Hindlimb muscle (tissue), 1 donor: ENCODE data around the gene RNF212. TPM values are rescaled to one million over a fixed set of nuclear protein-coding genes. Genes with fewer than 3 reads are reported as not detected.
A peak's percentile ranks its signal among the peaks of the same experiment; 100 is the strongest.

Source experiments
- DNase-seq: peaks from one replicate; pipeline ENCODE4 v3.0.0-alpha.2; 2013
- polyA plus RNA-seq: library from polyadenylated mRNA; unstranded; fragments of 120-200 nt; gene quantifications from one replicate; pipeline ENCODE4 v1.2.1, GENCODE V29; 2013; ENCODE audit not compliant: insufficient read length

Gene RNF212
- polyA plus RNA-seq, 1 donor: 3.6 TPM

DNA sequence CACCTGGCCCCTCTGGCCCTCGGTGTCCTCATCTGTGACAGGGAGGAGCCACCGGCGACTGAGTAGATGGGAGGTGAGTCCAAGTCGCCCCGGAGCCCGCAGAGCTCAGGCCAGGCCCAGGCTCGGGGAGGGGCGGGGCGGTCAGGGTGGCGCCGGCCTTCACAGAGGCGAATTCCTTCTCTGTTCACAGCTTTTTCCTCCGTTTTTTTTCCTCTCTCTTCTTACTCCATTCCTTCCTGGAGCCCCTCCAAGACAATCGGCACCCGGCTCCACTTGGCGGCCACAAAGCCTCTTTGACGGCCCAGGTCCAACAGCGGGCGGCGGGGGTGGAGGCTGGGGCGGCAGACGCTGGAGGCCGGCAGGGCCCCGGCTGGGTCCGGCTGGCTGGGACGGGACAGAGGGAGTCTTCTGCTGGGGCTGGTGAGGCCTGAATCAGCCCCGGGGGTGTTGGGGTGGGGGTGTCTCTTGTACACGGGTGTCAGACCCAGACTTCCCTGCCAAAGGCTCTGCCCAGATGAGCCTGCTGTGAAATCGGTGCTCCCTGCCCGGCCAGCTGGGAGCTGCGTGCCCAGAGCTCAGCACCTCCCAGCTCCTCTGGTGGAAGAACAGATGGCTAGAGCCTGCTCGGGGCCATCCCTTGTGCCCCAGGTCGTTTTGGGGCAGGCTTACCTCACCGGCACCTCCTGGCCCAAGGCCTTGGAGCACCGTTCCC is 79.4 kb downstream of the RNF212 start:
- DNase-seq: peak; percentile 76

DNA sequence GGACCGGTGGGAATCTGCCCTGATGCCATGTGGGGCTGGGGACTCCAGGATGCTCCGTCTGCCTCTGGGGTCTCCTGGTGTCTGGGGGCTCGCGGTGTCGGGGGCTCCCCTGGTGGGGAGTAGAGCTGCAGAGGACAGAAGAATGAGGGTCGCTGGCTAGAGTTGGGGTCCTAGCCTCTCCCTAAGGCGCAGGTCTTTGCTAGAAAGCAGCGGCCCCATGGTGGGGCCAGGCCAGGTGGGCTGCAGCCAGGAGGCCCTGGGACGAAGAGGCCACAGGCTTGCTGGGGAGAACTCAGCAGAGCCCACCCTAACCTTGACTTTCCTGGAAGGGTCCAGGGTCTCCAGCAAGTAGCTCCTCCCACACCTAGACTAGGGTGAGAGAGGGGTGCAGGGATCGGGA is 80.5 kb downstream of the RNF212 start:
- DNase-seq: no peak

DNA sequence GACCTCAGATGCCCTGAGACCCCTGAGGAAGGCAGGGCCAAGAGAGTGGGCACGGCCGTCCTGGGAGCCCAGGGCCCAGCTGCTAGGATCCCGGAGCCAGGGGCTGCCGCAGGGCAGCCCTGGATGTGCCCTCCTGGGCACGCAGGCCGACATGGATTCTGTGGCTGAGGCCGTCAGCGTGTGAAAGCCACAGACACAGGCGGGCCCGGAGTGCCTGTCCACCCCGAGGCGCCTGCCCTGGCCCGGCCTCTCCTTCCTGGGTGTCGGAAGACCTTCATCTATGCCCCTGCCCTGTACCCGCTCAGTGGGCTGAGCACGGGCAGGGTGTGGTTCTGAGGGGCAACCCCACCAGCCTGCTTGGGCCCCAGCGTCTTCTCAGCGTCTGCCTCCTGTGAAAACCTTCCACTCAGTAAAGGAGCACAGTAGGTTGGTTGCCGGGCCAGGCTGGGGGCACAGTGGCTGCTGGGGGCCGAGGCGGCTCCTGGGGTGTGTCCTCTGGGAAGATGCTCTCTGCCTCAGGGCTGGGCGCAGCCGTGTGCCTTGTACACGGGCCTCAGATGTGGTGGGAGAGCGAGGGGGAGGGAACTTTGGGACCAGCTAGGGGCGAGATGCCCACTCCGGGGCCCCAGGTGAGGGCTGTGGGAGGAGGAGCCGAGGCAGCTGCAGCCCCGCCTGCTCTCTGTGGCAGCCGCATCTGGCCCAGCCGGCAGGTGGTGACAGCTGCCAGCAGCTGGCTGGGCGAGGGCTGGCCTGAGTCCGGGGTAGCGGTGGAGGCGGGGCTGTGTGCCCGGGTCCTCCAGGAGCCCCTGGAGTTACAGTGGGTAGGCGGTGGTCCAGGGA is 81.2 kb downstream of the RNF212 start:
- no peak for DNase-seq

DNA sequence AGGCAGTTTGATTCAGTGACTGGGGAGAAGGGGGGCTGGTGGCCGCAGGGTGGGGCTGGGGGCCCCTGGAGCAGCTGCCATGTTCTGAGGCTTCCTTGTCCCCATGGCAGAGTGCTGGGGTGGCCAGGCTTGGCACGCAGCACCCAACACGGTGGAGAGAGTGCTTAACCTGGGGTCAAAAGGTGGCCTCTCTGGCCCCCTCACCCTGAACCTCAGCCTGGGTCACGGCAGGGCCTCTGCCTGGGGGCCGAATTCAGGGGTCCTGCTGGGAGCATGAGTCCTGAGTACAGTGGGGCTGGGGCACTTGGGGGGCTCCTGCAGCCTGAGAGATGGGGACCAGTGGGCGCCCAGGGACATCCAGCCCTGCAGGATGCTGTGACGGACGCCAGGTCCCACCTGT is 82.0 kb downstream of the RNF212 start:
- DNase-seq: no peak

- no peak for DNase-seq
Measured at GRCh38 chr4:1030559-1030958, 82.8 kb downstream of the RNF212 start.

- no peak for DNase-seq
Measured at GRCh38 chr4:1030031-1030430, 83.3 kb downstream of the RNF212 start.

DNA sequence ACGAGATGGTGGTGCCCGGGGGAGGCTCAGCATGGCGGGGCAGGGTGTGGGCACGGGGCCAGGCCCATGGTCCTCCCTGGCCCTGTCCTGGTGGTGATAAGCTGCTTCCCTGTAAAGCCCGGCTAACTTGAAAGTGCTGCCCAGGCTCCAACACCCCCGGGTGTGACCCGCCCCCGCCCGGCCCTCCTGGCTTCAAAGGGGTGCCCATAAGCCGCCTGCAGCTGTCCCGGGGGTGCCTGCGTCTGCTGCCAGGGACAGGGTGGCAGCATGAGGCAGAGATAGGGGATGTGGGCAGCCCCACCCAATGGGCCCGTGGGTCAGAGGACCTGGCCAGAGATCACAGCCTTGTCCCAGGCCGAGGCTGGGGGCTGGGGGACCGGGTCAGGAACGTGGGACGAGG is 83.8 kb downstream of the RNF212 start:
- DNase-seq: no peak

- no peak for DNase-seq
Measured at GRCh38 chr4:1028574-1029220, 84.7 kb downstream of the RNF212 start.

GRCh38 chr4:1027915-1028238 is 85.5 kb downstream of the RNF212 start:
- no peak for DNase-seq

DNA sequence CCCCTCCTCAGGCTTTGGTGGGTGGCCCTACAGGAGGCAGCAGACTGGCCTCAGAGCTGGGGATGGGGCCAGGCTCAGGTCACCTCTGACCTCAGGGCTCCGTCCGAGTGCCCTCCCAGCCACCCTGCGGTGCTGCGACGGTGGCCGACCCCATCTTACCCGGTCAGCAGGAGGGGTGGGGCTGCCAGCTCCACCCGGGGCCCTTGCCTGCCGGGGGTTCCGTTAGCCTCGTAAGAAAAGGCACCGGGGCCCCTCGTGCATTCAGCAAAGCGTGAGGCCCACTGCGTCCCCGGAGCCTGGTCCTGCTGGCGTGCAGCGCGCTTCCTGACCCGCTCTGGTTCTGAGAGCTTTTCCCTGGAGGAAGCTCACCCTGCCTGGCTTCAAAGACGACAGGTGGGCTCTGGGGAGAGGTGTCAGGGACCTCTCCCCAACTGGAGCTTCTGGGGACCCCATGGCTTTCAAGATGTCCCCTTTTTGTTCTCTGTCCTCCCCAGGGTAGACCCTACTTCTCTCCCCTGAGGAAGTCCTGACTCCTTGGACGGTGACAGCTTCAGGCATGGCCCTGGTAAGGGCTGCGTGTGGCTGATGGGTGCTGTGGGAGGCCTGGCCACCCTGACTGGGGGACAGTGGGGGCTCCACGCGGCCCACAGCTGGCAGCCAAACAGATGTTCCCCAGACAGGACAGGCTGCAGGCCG is 86.0 kb downstream of the RNF212 start:
- no peak for DNase-seq

DNA sequence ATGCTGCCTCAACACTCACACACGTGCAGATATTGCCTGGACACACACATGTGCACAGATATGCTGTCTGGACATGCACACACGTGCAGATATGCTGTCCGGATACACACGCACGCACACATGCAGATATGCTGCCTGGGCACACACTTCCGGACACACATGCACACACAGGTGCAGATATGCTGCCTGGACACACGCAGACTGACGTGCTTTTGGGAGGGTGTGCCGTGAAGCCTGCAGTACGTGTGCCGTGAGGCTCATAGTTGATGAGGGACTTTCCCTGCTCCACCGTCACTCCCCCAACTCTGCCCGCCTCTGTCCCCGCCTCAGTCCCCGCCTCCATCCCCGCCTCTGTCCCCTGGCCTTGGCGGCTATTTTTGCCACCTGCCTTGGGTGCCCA is 87.2 kb downstream of the RNF212 start:
- no peak for DNase-seq

DNA sequence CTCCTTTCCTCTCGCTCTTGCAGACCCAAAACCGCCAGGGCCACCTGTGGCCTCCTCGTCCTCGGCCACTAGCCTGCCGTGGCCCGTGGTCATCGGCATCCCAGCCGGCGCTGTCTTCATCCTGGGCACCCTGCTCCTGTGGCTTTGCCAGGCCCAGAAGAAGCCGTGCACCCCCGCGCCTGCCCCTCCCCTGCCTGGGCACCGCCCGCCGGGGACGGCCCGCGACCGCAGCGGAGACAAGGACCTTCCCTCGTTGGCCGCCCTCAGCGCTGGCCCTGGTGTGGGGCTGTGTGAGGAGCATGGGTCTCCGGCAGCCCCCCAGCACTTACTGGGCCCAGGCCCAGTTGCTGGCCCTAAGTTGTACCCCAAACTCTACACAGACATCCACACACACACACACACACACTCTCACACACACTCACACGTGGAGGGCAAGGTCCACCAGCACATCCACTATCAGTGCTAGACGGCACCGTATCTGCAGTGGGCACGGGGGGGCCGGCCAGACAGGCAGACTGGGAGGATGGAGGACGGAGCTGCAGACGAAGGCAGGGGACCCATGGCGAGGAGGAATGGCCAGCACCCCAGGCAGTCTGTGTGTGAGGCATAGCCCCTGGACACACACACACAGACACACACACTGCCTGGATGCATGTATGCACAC is 88.3 kb downstream of the RNF212 start:
- no peak for DNase-seq

GRCh38 chr4:1023895-1024740 is 89.2 kb downstream of the RNF212 start:
- no peak for DNase-seq

DNA sequence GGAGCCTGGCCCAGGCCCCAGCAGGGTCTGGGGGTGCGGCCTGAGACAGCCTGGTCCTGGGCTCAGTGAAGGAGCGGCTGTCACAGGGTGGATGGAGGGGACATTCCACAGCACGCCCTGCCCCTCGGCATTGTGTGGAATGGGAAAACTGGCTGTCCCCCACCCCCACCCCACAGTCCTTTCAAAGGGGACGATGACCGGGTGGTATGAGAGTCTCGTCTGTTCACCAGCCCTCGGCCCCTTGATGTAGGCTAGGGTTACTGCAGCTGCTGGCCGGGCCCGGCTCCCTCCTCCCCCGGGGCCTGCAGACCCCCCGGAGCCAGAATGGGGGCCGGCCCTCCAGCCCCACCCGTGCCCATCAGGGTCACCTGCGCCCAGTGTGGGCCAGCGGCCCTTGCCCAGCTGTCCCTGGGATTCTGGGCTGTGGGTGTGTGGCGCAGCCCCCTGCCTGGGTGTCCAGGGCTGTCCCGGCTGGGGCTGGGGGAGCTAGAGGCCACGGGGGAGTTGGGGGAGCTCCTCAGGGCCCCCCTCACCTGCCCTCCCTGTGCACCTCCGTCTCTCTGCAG is 90.2 kb downstream of the RNF212 start:
- no peak for DNase-seq

- no peak for DNase-seq
Measured at GRCh38 chr4:1022739-1023066, 90.7 kb downstream of the RNF212 start.

GRCh38 chr4:1022051-1022738 is 91.2 kb downstream of the RNF212 start:
- DNase-seq: no peak
